OCI-LY1 (cell line): Measurements from ENCODE around the gene PCED1B.

Source experiments
- CTCF ChIP-seq: fragments of 200-600 bp; sonication (generic), shearing (Covaris generic); IDR thresholded peaks from 2 replicates; pipeline ENCODE4 v1.5.1; 2017; ENCODE audit warnings: mild to moderate bottlenecking, antibody characterized with exemption, low read length, moderate library complexity, mixed read lengths
- EZH2 ChIP-seq: fragments of 200-600 bp; sonication (generic), shearing (Covaris generic); IDR thresholded peaks from 2 replicates; pipeline ENCODE4 v1.8.0; 2017; ENCODE audit warnings: borderline replicate concordance, mixed run types, mild to moderate bottlenecking, antibody characterized with exemption, low read length, moderate library complexity, mixed read lengths

- no peak for TF ChIP-seq EZH2
- no peak for TF ChIP-seq CTCF
Observed at GRCh38 chr12:47228802-47229201, 149.4 kb downstream of the PCED1B start.
